GM12874 (cell line): Measurements from ENCODE around the gene CHN1.

Source experiments
- CTCF ChIP-seq: IDR thresholded peaks from 2 replicates; pipeline ENCODE4 v1.5.1; 2011; ENCODE audit warnings: low read depth, mild to moderate bottlenecking, control low read depth, low read length, moderate library complexity; ENCODE audit not compliant: insufficient read depth

The CHN1 gene

DNA sequence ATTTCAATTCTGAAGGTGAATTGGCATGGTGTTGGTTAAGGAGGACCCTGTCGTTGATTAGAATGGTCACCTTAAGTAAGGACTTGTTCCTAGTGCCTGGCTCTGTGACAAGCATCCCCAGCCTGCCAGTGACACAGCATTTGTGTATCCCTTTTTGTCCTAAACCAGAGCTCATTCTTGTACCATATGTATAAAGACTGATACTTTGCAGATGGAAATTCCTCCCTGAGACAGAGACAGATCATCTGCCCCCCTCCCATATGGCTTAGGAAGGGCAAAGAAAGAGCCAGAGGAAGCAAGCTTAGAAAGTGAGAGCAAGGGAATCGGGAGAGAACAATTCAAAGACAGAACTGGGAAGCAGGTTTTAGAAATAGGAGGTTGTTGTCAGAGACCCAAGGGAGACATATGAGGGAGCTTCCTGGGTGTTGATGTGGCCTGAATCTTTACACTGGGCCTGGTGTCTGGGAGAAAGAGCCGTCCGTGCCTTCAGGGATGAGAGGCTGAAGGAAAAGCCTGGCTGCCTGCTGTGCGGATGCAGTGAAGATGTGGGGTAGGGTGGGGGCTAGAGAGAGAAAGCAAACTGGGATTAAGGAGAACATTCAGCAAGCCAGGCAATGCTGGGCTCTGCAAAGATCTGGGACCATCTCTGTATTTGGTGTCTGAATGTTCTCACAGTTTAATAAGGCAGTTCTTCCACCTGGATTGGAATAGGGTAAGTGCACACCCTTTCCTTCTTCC, 227.7 kb downstream of the CHN1 start:
- TF ChIP-seq CTCF, result no peak

DNA sequence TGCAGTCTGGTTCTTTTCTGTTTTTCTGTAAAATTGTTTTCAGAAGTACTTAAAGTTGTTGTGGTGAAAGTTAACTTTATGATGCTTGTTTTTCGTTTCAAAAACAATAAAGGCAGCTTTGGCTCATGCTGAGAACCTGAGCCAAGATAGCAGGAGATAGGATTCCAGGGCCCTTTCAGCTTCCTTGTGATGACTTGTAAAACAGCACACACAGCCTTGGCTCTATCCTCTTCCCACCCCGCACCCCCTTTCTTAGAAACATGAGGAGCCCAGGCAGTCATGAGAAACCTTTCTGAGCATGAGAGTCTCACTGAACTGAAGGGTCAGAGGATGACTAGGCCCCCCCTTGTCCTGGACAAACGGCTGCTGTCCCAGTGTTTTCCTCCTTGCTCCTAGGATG, 228.5 kb downstream of the CHN1 start:
- TF ChIP-seq CTCF, result no peak

- peak; percentile 44; the same call in 1 of the 2 replicates for TF ChIP-seq CTCF
Measured at GRCh38 chr2:174776223-174776622, 229.0 kb downstream of the CHN1 start.

DNA sequence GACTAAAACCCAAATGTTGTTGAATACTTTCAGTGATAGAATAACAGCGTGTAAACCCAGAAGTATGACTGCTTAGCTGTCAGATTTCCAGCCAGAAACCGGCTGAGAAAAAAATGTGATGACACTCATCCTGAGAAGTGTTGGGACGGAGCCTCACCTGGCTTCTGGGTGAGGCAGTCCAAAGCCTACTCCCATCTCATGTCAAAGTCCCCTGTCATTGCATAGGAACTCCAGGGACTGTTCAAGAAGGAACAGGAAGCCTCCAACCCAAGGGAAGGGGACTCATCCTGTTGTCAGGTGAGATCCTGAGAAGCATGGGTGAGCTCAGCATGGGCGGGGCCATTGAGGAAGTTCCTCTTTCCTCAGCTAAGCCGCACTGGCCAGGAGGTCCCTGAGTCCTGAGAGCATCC, 229.6 kb downstream of the CHN1 start:
- no peak for TF ChIP-seq CTCF

GRCh38 chr2:174774886-174775285, 230.3 kb downstream of the CHN1 start:
- TF ChIP-seq CTCF, result no peak

DNA sequence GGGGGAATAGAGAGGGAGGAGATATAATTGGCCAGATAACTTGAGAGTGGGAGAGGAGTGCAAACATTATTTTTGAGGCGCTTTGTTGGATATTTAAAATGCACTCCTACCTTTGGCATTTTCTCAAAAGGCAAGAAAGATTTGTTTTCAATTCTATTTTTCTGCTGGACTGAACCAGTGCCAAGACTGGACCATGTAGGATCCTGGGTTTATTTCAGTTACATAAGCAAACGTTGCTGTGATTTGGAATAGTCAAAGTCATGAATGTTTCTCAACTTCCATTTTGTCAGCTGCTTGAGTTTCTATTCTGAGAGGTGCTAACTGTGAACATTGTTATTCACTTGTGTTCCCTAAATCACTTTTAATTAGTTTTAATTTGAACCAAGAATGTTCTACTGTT, 232.0 kb downstream of the CHN1 start:
- TF ChIP-seq CTCF, result no peak

DNA sequence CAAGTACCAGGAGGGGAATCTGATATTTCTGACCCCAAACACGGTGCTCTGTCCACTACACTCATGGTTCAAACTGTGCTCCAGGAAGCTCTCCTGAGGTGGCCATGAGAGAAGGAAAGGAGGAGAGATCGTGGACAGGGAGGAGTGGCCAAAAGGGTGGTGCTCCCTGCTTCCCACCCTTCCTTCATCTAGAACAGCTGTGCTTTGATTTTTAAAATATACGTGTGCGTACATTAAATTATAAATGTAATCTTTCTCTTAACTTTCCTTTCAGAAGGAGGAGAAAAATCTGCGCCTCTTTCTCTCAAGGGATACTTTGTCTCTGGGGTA, 232.7 kb downstream of the CHN1 start:
- no peak for TF ChIP-seq CTCF
